Measurements from ENCODE around the gene RNU6-8. TPM values are rescaled to one million over a fixed set of nuclear protein-coding genes. Genes with fewer than 3 reads are reported as not detected.

RNU6-8 gene
- total RNA-seq, 1 experiment from 2014 or later = not detected

DNA sequence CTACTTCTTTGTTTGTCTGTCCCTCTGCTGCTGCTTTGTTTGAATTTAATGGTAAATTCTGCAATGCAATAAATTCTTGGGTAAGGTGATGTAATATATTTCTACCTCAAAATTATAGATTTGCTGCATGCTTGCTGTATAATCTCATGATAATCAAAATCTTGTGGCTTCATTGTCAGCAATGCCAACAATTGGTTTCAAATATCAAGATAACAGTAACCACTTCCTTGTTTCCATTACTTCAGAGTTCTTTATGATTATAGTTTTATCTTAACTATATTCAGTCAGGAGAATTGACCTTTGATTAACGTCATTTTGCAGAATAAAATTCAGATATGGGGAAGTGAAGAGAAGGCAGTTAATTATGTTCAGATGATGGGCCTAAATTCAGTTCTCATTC is 30.2 kb upstream of the RNU6-8 start:
- H3K9ac ChIP-seq (ENCODE audit: extremely low read depth, insufficient read length, low read length) = no peak overlapping the region
- no peak overlapping the region for H3K18ac ChIP-seq (ENCODE audit: insufficient read length, low read depth, low read length)
- H3K27ac ChIP-seq (ENCODE audit: insufficient read length, low read depth, low read length) = no peak overlapping the region
- no peaks in the 10 kb centered on the region for H3K27me3 Mint-ChIP-seq (ENCODE audit: low read depth)
- no peak overlapping the region for H2BK15ac ChIP-seq (ENCODE audit: low read depth, low read length)
- no peak overlapping the region for H3K14ac ChIP-seq (ENCODE audit: insufficient read depth, low read length)
- no peak overlapping the region for H2AFZ ChIP-seq (ENCODE audit: low read length)
- H4K91ac ChIP-seq (ENCODE audit: insufficient read length, low read depth, low read length) = no peak overlapping the region
- DNase-seq = no peak
- TF ChIP-seq, protein P1, sequence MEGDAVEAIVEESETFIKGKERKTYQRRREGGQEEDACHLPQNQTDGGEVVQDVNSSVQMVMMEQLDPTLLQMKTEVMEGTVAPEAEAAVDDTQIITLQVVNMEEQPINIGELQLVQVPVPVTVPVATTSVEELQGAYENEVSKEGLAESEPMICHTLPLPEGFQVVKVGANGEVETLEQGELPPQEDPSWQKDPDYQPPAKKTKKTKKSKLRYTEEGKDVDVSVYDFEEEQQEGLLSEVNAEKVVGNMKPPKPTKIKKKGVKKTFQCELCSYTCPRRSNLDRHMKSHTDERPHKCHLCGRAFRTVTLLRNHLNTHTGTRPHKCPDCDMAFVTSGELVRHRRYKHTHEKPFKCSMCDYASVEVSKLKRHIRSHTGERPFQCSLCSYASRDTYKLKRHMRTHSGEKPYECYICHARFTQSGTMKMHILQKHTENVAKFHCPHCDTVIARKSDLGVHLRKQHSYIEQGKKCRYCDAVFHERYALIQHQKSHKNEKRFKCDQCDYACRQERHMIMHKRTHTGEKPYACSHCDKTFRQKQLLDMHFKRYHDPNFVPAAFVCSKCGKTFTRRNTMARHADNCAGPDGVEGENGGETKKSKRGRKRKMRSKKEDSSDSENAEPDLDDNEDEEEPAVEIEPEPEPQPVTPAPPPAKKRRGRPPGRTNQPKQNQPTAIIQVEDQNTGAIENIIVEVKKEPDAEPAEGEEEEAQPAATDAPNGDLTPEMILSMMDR (conservative IDR thresholded peaks at IDR 0.05) = no peak
- H3K23ac ChIP-seq (ENCODE audit: insufficient read length, low read depth, low read length) = no peak overlapping the region
- no peaks in the 10 kb centered on the region for H3K79me2 ChIP-seq (ENCODE audit: insufficient read depth, low read length)
- H3K9me3 Mint-ChIP-seq = peaks cover 3 to 7% of the 10 kb centered on the region in 2 experiments; a peak in 3 of 5 replicates
- H3K4me1 ChIP-seq (ENCODE audit: insufficient read depth, low read length) = no peaks in the 10 kb centered on the region
- H3K36me3 Mint-ChIP-seq (ENCODE audit: insufficient read depth in 1 of 3, low read depth in 3 of 3) = no peaks in the 10 kb centered on the region; a peak in 1 of 7 replicates
- no peak overlapping the region for H2BK120ac ChIP-seq (ENCODE audit: low read depth, low read length, poor library complexity, severe bottlenecking)
- no peak overlapping the region for H2BK5ac ChIP-seq (ENCODE audit: insufficient read length, low read length)
- no peaks in the 10 kb centered on the region for H3K79me1 ChIP-seq (ENCODE audit: insufficient read depth, low read depth, low read length, poor library complexity, severe bottlenecking)
- H3K4me3 Mint-ChIP-seq = no peak overlapping the region
- H2BK12ac ChIP-seq (ENCODE audit: insufficient read length, low read depth, low read length) = no peak overlapping the region
- no peaks in the 10 kb centered on the region for H4K20me1 ChIP-seq (ENCODE audit: control insufficient read depth, insufficient read depth, insufficient read length)
- H3K4me2 ChIP-seq (ENCODE audit: insufficient read depth, insufficient read length, low read length) = no peak overlapping the region
- H3K4ac ChIP-seq (ENCODE audit: low read depth, low read length) = no peak overlapping the region
- no peak overlapping the region for H2AK5ac ChIP-seq (ENCODE audit: insufficient read length, low read length)
- no peak overlapping the region for H4K8ac ChIP-seq (replicated peaks; ENCODE audit: insufficient read length, low read depth, low read length)
- WGBS (ENCODE audit: extremely low coverage, insufficient read length, low lambda C conversion rate) = no CpG with 5 or more reads among the region's 1 CpG
- H3K4me1 Mint-ChIP-seq = no peaks in the 10 kb centered on the region
- no peak overlapping the region for H4K5ac ChIP-seq (ENCODE audit: insufficient read length, low read depth, low read length)
- no peak overlapping the region for H3T11ph ChIP-seq (ENCODE audit: low read length)
- no peaks in the 10 kb centered on the region for H3K27me3 ChIP-seq (ENCODE audit: insufficient read depth, low read length)
- H3K23me2 ChIP-seq (ENCODE audit: insufficient read length, low read depth, low read length, poor library complexity, severe bottlenecking) = no peaks in the 10 kb centered on the region
- no peak overlapping the region for H2BK20ac ChIP-seq (ENCODE audit: low read depth, low read length, poor library complexity, severe bottlenecking)
- no peak overlapping the region for H3K56ac ChIP-seq (ENCODE audit: insufficient read length, low read depth, low read length)
- H3K9me3 ChIP-seq (ENCODE audit: control insufficient read depth, low read depth, low read length) = no peaks in the 10 kb centered on the region
- no peak overlapping the region for H3K27ac Mint-ChIP-seq

Measured in H9 (cell line).